Activated CD8-positive, alpha-beta memory T cell treated with anti-CD3 and anti-CD28 coated beads, Interleukin-2, amount 50 U/mL, for 48 hours (primary cell): ENCODE measurements around the gene CFAP221.

ENCODE experiments used
- DNase-seq: peaks from one replicate; pipeline ENCODE4 v3.0.0-alpha.2; 2020

CFAP221 gene

DNA sequence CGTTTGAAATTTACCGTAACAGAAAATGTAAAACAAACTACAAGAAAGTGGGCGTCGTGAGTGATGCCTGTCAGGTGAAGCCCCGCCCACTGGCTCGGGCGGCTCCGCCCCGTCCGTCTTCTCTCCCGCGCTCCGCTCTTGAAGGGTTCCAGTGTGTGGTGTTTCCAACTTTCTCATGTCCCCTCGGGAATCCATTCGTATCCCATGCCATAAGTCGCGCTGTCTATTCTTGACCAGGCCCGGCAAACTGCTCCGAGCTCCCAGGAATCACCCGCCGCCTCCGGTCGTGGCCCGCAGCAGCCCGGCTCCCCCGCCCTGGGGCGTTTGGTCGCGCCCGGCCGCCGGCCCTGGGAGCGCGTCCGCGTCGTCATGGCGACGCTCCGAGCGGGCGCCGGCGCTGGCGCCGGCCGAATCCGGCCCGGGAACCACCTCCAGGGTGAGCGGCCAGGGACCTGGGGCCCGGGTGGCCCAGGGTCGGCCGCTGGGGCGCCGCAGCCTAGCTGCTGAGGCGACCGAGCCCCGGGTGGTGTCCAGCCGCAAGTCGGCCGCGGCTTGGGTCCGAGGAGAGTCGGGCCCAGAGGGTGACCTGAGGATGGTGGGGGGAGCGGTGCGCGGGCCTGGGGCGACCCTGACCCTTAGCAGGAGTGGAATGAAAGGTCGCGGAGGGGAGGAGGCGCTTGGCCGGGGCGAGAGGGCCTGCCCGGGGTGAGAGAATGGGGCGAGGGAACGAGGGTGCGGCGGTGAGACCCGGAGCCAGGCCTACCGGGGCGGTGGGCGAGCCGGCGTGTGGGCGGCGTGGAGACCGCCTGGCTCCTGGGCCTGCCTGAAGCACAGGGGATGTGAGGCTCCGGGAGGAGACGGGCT lies at the start of gene CFAP221:
Gene CFAP221 (plus strand): TSS at position 375 of the 864 bp plus-strand sequence. CDS start 1,683 bp downstream, outside the sequence.
- DNase-seq: peak; percentile 78

GRCh38 chr2:119495948-119496347 lies 48.3 kb upstream of the CFAP221 start:
- no peak for DNase-seq

- no peak for DNase-seq
These were observed 47.6 kb upstream of the CFAP221 start for GRCh38 chr2:119496682-119497081.

GRCh38 chr2:119508756-119509155 lies 35.5 kb upstream of the CFAP221 start:
- no peak for DNase-seq

DNA sequence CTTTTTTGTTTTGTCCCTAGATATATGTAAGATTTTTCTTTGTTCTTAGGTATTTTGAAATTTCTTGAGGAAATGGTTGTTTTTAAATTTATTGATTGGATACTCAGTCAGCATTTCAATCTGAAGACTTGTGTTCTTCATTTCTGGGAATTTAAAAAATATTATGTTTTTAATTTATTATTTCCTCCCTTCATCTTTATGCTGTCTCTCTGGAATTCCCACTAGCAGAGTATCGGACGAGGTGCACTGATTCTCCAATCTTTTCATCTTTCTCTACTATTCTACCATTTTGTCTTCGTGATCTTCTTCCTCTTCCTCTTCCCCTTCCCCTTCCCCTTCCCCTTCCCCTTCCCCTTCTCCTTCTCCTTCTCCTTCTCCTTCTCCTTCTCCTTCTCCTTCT lies 32.3 kb upstream of the CFAP221 start:
- DNase-seq: no peak

GRCh38 chr2:119512946-119513345 lies 31.3 kb upstream of the CFAP221 start:
- no peak for DNase-seq

DNA sequence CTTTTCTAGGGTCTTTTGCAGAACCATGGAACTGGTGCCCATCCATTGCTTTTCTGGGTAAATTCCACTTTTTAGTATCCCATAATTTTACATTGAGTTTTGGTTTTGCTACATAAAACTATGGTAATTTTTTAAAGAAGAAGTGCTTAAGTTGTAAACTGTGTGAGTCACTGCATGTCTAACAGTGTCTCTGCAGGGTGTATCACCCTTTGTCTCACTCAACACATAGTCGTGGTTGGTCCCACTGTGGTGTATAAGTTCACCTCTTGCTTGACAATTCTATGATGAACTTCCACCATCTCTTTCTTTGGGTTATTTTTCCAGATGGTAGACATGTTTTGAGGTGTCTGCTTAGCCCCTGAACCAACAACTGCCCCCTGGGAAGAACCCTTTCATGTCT lies 30.4 kb upstream of the CFAP221 start:
- no peak for DNase-seq

DNA sequence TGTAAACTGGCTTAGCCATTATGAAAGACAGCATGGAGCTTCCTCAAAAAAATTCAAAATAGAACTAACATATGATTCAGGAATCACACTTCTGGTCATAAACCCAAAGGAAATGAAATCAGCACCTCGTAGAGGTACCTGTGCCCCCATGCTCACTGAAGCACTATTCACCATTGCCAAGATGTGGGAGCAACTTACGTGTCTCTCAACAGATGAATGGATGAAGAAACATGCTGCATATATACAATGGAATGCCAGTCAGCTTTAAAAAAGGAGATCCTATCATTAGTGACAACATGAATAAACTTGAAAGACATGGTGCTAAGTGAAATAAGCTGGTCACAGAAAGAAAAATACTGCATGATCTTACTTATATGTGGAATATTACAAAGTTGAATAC lies 28.1 kb upstream of the CFAP221 start:
- DNase-seq: no peak

GRCh38 chr2:119517433-119517832 lies 26.8 kb upstream of the CFAP221 start:
- DNase-seq: peak; percentile 70

DNA sequence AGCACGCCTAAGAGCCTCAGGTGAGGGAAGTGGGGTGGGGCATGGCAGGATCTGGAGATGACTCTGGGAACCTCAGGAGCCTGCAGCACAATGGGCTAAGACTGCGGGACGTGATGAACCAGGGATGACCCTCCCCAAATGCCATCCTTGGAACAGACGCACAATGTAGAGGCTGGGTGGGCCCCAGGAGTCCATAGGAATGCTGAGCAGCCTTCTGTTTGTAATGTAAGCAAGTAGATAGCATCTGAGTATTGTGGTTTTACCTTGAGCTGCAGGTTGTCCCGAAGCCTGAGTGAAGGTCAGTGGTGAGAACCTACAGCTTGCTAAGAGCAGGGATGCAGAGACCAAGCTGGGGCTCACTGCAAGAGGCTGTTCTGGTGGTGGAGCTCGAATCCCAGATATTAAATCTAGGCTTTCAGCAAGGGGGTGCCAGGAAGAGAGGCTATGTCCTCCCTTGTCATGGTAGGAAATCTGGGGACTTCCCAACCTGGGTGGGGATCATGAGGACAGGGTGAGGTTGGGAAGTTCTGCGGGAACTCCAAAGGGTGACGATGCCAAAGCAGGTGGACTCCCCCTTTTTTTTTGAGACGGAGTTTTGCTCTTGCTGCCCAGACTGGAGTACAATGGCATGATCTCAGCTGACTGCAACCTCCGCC lies 25.7 kb upstream of the CFAP221 start:
- DNase-seq: no peak

- no peak for DNase-seq
These were observed 25.2 kb upstream of the CFAP221 start for GRCh38 chr2:119519057-119519408.

GRCh38 chr2:119520696-119521432 lies 23.4 kb upstream of the CFAP221 start:
- no peak for DNase-seq

GRCh38 chr2:119521433-119522050 lies 22.7 kb upstream of the CFAP221 start:
- no peak for DNase-seq

- DNase-seq: no peak
These were observed 21.6 kb upstream of the CFAP221 start for GRCh38 chr2:119522671-119523070.

GRCh38 chr2:119523383-119523951 lies 20.8 kb upstream of the CFAP221 start:
- no peak for DNase-seq

- no peak for DNase-seq
These were observed 20.1 kb upstream of the CFAP221 start, which contains the start of gene SCTR for GRCh38 chr2:119523952-119524694. Gene SCTR (minus strand): TSS chr2:119524483. CDS start chr2:119524226, 257 bp downstream.

- DNase-seq: no peak
These were observed 18.6 kb upstream of the CFAP221 start for GRCh38 chr2:119525614-119526013.

GRCh38 chr2:119527999-119528398 lies 16.2 kb upstream of the CFAP221 start:
- no peak for DNase-seq

DNA sequence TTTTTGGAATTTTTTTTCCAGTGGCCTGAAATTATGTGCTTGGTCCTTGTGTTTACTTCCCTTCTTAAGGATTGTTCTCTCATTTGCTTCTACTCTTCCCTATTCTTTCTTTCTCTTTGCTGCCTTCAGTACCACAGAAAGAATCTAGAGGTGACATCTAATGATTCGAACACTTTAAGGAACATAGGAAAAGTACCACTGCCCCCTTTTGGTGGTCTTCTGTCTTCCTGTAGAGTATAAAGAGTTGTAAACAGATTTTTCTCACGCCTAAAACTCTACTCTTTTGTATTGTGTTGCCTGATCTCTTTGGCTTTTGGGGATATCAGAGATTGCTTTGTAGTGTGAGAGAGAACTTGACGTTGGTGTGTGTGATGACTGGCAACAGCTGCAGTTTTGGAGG lies 13.0 kb upstream of the CFAP221 start:
- DNase-seq: no peak

DNA sequence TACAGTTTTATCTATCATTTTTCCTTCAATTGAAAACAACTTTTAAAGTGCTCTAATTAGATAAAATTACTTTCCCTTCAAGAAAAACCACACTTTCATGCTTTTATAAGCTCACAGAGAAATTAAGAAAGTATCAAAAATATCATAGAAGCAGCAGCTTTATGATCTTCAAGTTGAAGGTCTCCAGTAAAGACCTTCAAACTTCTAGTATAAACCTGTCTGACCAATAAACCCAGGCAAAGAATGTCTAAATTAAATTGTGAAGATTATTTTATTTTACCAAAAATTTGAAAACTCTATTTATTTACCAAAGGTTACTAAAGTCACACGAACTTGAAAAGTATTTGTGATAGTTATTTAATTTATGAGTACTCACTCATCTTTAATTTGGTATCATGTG lies 10.7 kb upstream of the CFAP221 start:
- no peak for DNase-seq

GRCh38 chr2:119536211-119536610 lies 8.0 kb upstream of the CFAP221 start:
- no peak for DNase-seq

DNA sequence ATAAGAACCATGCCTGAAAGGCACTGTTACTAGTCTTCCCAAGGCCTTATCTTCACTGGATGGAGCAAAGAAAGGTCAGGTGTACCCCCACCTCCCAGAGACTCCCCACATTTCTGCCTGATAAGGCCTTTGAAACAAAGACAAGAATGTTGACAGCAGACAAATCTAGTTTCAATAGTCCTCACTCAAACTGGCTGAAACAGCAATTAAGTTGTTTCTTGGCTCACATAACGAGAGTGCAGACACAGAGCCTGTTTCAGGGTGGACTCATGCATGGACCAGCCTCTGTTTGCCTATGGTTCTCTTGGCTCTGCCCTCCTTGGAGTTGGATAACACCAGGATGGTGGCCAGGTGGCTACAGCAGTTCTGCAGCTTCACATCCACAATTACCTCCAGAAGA lies 7.5 kb upstream of the CFAP221 start:
- DNase-seq: no peak
